ENCODE measurements around the gene LMAN1L.

DNA sequence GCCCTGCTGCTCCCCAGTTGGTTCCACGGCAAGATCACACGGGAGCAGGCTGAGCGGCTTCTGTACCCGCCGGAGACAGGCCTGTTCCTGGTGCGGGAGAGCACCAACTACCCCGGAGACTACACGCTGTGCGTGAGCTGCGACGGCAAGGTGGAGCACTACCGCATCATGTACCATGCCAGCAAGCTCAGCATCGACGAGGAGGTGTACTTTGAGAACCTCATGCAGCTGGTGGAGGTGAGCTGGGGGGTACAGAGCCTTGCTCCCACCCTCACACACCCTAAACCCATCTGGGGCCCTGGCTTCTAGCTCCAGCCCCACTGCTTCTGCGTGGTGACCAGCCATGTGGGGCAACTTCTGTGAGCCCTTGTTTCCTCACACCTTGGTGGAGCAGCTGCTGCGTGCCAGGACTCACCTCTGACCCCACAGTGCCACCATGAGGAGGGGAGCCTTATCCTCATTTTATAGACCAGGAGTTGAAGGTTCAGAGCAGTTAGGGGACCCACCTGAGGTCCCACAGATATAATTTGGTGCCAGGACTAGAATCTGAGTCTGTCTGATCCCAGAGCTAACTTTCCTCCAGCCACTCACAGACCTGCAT is 13.3 kb upstream of the LMAN1L start:
- TF ChIP-seq, protein P1, sequence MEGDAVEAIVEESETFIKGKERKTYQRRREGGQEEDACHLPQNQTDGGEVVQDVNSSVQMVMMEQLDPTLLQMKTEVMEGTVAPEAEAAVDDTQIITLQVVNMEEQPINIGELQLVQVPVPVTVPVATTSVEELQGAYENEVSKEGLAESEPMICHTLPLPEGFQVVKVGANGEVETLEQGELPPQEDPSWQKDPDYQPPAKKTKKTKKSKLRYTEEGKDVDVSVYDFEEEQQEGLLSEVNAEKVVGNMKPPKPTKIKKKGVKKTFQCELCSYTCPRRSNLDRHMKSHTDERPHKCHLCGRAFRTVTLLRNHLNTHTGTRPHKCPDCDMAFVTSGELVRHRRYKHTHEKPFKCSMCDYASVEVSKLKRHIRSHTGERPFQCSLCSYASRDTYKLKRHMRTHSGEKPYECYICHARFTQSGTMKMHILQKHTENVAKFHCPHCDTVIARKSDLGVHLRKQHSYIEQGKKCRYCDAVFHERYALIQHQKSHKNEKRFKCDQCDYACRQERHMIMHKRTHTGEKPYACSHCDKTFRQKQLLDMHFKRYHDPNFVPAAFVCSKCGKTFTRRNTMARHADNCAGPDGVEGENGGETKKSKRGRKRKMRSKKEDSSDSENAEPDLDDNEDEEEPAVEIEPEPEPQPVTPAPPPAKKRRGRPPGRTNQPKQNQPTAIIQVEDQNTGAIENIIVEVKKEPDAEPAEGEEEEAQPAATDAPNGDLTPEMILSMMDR (conservative IDR thresholded peaks at IDR 0.05; ENCODE audit: low read depth, low read length) = no peak
- TF ChIP-seq EZH2 (IDR thresholded peaks at IDR 0.05; ENCODE audit: low read length, unreplicated experiment) = no peak

Measured in PC-3 (cell line).